Measurements from ENCODE around the gene SIAH2.

The SIAH2 gene

DNA sequence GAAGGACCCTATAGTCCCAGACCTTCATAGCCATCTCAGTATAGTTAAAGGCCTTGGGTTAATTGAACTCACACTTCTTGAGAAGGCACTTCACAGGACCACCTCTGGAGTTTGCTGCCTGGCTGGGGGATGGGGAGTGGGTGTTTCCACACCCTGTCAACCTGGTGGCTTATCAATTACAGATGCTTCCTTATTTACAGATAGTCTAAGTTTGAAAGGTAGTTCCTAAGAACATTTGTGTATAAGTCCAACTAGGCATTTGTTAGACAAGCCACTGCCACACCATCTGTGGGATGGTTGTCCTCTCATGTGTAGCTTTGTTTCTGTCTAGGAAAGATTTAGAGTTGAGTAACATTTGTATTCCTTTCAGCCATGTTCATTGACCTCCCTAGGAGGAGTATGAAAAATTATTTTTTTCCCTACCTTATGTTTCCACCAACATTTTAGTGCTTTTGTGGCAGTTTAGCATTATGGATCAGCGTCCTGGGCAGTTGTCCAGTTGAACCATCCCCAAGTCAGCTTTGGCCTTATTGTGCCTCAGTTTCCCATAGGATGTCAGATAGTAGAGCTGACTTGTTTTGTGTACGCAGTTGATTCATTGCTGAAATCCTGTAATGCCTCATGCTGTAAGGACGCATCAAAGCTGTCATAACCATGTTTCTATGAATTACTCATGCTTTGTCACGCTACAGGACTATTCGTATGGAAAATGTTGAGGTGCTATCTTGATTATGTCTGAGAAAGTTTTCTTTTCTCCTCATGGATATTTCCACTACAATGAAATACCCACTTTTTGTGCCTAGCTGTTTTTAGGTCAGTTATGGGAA, 21.2 kb upstream of the SIAH2 start:
- H3K9me3 Mint-ChIP-seq: no peaks in the 10 kb centered on the region
- no peak overlapping the region for H3K4me3 Mint-ChIP-seq
- TF ChIP-seq, protein P1, sequence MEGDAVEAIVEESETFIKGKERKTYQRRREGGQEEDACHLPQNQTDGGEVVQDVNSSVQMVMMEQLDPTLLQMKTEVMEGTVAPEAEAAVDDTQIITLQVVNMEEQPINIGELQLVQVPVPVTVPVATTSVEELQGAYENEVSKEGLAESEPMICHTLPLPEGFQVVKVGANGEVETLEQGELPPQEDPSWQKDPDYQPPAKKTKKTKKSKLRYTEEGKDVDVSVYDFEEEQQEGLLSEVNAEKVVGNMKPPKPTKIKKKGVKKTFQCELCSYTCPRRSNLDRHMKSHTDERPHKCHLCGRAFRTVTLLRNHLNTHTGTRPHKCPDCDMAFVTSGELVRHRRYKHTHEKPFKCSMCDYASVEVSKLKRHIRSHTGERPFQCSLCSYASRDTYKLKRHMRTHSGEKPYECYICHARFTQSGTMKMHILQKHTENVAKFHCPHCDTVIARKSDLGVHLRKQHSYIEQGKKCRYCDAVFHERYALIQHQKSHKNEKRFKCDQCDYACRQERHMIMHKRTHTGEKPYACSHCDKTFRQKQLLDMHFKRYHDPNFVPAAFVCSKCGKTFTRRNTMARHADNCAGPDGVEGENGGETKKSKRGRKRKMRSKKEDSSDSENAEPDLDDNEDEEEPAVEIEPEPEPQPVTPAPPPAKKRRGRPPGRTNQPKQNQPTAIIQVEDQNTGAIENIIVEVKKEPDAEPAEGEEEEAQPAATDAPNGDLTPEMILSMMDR (IDR thresholded peaks at IDR 0.05; ENCODE audit: unreplicated experiment in 3 of 3): no peak
- H3K27ac Mint-ChIP-seq: no peak overlapping the region
- H3K36me3 Mint-ChIP-seq (ENCODE audit: low read depth): no peaks in the 10 kb centered on the region
- H3K4me1 Mint-ChIP-seq: no peaks in the 10 kb centered on the region
- peaks cover 19% of the 10 kb centered on the region for H3K27me3 Mint-ChIP-seq (ENCODE audit: low read depth)

DNA sequence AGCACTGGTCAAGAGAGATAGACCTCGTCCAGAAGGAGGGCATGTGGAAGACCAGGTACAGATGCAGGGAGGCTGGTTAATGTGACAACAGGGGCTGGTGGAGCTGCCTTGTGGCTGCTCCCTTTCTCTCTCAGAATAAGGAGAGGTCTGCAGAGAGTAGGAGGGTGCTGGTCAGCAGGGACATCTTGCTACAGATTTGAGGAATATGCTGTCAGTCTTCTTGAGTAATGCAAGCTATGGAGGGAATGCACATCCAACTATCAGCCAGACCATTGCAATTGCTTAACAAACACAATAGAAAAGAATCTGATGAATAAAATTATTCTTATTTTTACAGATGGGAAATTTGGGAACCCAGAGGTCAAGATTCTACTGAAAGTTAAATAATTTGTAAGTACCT, 20.3 kb upstream of the SIAH2 start:
- TF ChIP-seq, protein P1 (IDR thresholded peaks at IDR 0.05; ENCODE audit: unreplicated experiment in 3 of 3): no peak

GRCh38 chr3:150779402-150779858, 16.5 kb upstream of the SIAH2 start:
- H3K4me3 Mint-ChIP-seq: no peak overlapping the region
- no peak overlapping the region for H3K27ac Mint-ChIP-seq
- no peaks in the 10 kb centered on the region for H3K36me3 Mint-ChIP-seq (ENCODE audit: low read depth)
- TF ChIP-seq, protein P1 (IDR thresholded peaks at IDR 0.05; ENCODE audit: unreplicated experiment in 3 of 3): no peak
- no peaks in the 10 kb centered on the region for H3K9me3 Mint-ChIP-seq
- peaks cover 5% of the 10 kb centered on the region for H3K27me3 Mint-ChIP-seq (ENCODE audit: low read depth)
- no peaks in the 10 kb centered on the region for H3K4me1 Mint-ChIP-seq

More for the DNA sequence above, 20.3 kb upstream of the SIAH2 start:
- Mint-ChIP-seq H3K27me3 (ENCODE audit: low read depth) (peaks cover 12% of the 10 kb centered on the region), H3K27ac (no peak overlapping the region), H3K36me3 (ENCODE audit: low read depth) (no peaks in the 10 kb centered on the region), H3K9me3 (no peaks in the 10 kb centered on the region), H3K4me1 (no peaks in the 10 kb centered on the region), H3K4me3 (no peak overlapping the region)

DNA sequence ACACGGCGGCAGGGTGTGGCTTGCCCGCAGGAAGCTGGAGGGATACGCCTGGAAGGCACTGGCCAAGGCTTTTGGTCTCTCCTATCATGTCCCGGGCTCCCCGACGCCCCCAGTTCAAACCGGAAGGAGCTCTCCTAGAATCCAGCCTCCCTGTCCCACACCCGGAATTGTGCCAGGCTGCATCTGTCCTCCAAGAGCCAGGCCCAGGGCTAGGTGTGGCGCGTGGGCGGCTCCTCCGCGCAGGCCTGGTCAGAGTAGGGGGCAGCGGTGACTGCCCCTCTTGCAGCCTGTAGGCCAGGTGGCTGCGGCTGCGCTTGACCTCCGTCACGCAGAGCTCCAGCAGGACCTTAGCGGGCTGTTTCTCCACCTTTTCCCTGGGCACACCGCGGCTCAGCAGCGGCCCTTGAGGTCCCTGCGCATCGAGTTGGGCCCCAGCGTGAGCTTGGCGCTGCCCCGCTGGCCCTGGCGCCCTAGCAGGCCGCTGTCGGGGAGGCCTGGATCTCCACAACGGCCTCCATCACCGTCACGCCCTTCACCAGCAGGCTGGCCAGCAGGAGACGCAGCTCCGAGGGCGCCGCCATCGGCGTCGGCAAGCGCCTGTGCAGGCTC, 15.9 kb upstream of the SIAH2 start:
- no peak overlapping the region for H3K4me3 Mint-ChIP-seq
- H3K27me3 Mint-ChIP-seq (ENCODE audit: low read depth): peaks cover 5% of the 10 kb centered on the region

GRCh38 chr3:150775001-150775599, 12.1 kb upstream of the SIAH2 start:
- Mint-ChIP-seq H3K36me3 (ENCODE audit: low read depth) (no peaks in the 10 kb centered on the region), H3K4me3 (no peak overlapping the region), H3K9me3 (no peaks in the 10 kb centered on the region), H3K4me1 (no peaks in the 10 kb centered on the region), H3K27me3 (ENCODE audit: low read depth) (peaks cover 5% of the 10 kb centered on the region), H3K27ac (no peak overlapping the region)
- TF ChIP-seq, protein P1 (IDR thresholded peaks at IDR 0.05; ENCODE audit: unreplicated experiment in 3 of 3): no peak

More for the DNA sequence above, 15.9 kb upstream of the SIAH2 start:
- no peak overlapping the region for H3K27ac Mint-ChIP-seq
- H3K36me3 Mint-ChIP-seq (ENCODE audit: low read depth): no peaks in the 10 kb centered on the region
- H3K4me1 Mint-ChIP-seq: no peaks in the 10 kb centered on the region
- TF ChIP-seq, protein P1 (IDR thresholded peaks at IDR 0.05; ENCODE audit: unreplicated experiment in 3 of 3): no peak
- H3K9me3 Mint-ChIP-seq: no peaks in the 10 kb centered on the region
